Endothelial cell of umbilical vein (primary cell): ENCODE data around the gene RALGPS1. TPM values are rescaled to one million over a fixed set of nuclear protein-coding genes. Genes with fewer than 3 reads are reported as not detected.

Experiments
- BruUV-seq: library from RNA; stranded (reverse); fragments of 400-500 nt; replicated peaks from 2 replicates; lab custom pipeline; 2021; lab: Mats Ljungman, UMichigan
- CTCF ChIA-PET: fragments of 300-600, 350-600 bp; sonication (Branson Sonifier 250); formaldehyde crosslinking; loops from one replicate; lab custom pipeline; 2021; ENCODE audit warnings: antibody characterized with exemption, inconsistent platforms; lab: Charles Lee
- POLR2A ChIA-PET: fragments of 300-600, 350-600 bp; sonication (Branson Sonifier 250); formaldehyde crosslinking; loops from one replicate; lab custom pipeline; 2021; ENCODE audit warnings: antibody characterized with exemption, inconsistent platforms; lab: Charles Lee
- DNase-seq: peaks from one replicate; pipeline ENCODE4 v3.0.0-alpha.2; 2011; ENCODE audit warnings: low read depth, low spot score
- FAIRE-seq: peaks from 2 replicates; lab custom pipeline; 2011; peaks lifted over from hg19 to GRCh38; lab: Jason Lieb, UNC
- H2AFZ ChIP-seq: 2 replicates; pipeline ENCODE4 v1.6.0; 2012; ENCODE audit warnings: low read depth, low read length, control low read depth, inconsistent platforms
- H3K27ac ChIP-seq: 2 replicates; pipeline ENCODE4 v1.5.1; 2011; ENCODE audit warnings: low read depth, mild to moderate bottlenecking, control low read depth, low read length, moderate library complexity; ENCODE audit not compliant: insufficient read depth
- H3K27me3 ChIP-seq, 2 experiments: 2 replicates each; pipeline versions ENCODE4 v1.6.0 to v1.6.1; 2011; ENCODE audit warnings: low read length in 2 of 2, mixed read lengths in 1 of 2; ENCODE audit not compliant: control insufficient read depth in 2 of 2, insufficient read depth in 2 of 2
- H3K36me3 ChIP-seq, 2 experiments: 2 replicates in 1 of 2; 3 replicates in 1 of 2; pipeline ENCODE4 v1.5.1; 2011; ENCODE audit warnings: low read length in 2 of 2, mild to moderate bottlenecking in 1 of 2, moderate library complexity in 1 of 2; ENCODE audit not compliant: control insufficient read depth in 2 of 2, insufficient read depth in 2 of 2; ENCODE audit errors: extremely low read depth in 1 of 2
- H3K4me1 ChIP-seq: 3 replicates; pipeline ENCODE4 v1.5.1; 2011; ENCODE audit warnings: mild to moderate bottlenecking, low read length; ENCODE audit not compliant: control insufficient read depth, insufficient read depth; ENCODE audit errors: extremely low read depth
- H3K4me2 ChIP-seq: 2 replicates; pipeline ENCODE4 v1.6.1; 2011; ENCODE audit warnings: low read length, control low read depth, mixed read lengths; ENCODE audit not compliant: insufficient read depth
- H3K4me3 ChIP-seq, 3 experiments: fragments of 200-600 bp in 1 of 3; sonication (generic), shearing (Covaris generic) in 1 of 3; replicated peaks in 1 of 3; 2 replicates each; pipeline ENCODE4 v1.5.1; 2011 to 2016; ENCODE audit warnings: control low read depth in 3 of 3, low read length in 3 of 3, mild to moderate bottlenecking in 2 of 3, inconsistent platforms in 1 of 3, low read depth in 1 of 3, moderate library complexity in 1 of 3; ENCODE audit not compliant: insufficient read depth in 1 of 3
- H3K79me2 ChIP-seq: 2 replicates; pipeline ENCODE4 v1.6.0; 2012; ENCODE audit warnings: low read length, inconsistent platforms; ENCODE audit not compliant: control insufficient read depth, insufficient read depth
- H3K9ac ChIP-seq: replicated peaks from 2 replicates; pipeline ENCODE3; 2011; ENCODE audit warnings: low read length, control low read depth; ENCODE audit not compliant: insufficient read depth; ENCODE audit errors: extremely low read depth
- H3K9me1 ChIP-seq: replicated peaks from 3 replicates; pipeline ENCODE4 v1.6.0; 2011; ENCODE audit warnings: mild to moderate bottlenecking, low read length; ENCODE audit not compliant: control insufficient read depth, insufficient read depth; ENCODE audit errors: extremely low read depth
- H3K9me3 ChIP-seq: replicated peaks from 2 replicates; pipeline ENCODE4 v1.5.1; 2012; ENCODE audit warnings: low read length, inconsistent platforms; ENCODE audit not compliant: control insufficient read depth, insufficient read depth
- H4K20me1 ChIP-seq: replicated peaks from 2 replicates; pipeline ENCODE3; 2011; ENCODE audit warnings: mild to moderate bottlenecking, low read length; ENCODE audit not compliant: control insufficient read depth, insufficient read depth; ENCODE audit errors: extremely low read depth
- CTCF ChIP-seq, 2 donors: IDR thresholded peaks; 1 replicate in 1 of 2; 2 replicates in 1 of 2; pipeline ENCODE4 v1.5.1; 2011; ENCODE audit warnings: low read length in 2 of 2, mild to moderate bottlenecking in 2 of 2, moderate library complexity in 2 of 2, control low read depth in 1 of 2, inconsistent platforms in 1 of 2, low read depth in 1 of 2; ENCODE audit not compliant: insufficient read depth in 1 of 2; ENCODE audit errors: extremely low read depth in 1 of 2
- EZH2 ChIP-seq: IDR thresholded peaks from 2 replicates; pipeline ENCODE4 v1.6.1; 2012; ENCODE audit warnings: borderline replicate concordance, low read depth, mild to moderate bottlenecking, moderate library complexity, low read length, inconsistent platforms; ENCODE audit not compliant: severe bottlenecking
- FOS ChIP-seq: IDR thresholded peaks from 2 replicates; pipeline ENCODE4 v1.6.1; 2011; ENCODE audit warnings: mild to moderate bottlenecking, low read length, moderate library complexity, borderline replicate concordance; ENCODE audit not compliant: insufficient read depth
- GATA2 ChIP-seq: IDR thresholded peaks from 2 replicates; pipeline ENCODE4 v1.7.0; 2011; ENCODE audit warnings: low read depth, mild to moderate bottlenecking, moderate library complexity, mixed read lengths, low read length; ENCODE audit not compliant: insufficient read length, insufficient read depth
- JUN ChIP-seq: IDR thresholded peaks from 2 replicates; pipeline ENCODE4 v1.6.1; 2011; ENCODE audit warnings: borderline replicate concordance, low read depth; ENCODE audit not compliant: insufficient read length, insufficient read depth
- MYC ChIP-seq: IDR thresholded peaks from one replicate; pipeline ENCODE4 v1.6.1; 2011; ENCODE audit warnings: mild to moderate bottlenecking, low read depth, low read length
- POLR2A ChIP-seq: IDR thresholded peaks from 2 replicates; pipeline ENCODE4 v1.6.1; 2012; ENCODE audit warnings: low read depth, mild to moderate bottlenecking, control low read depth, low read length
- POLR2AphosphoS5 ChIP-seq: IDR thresholded peaks from 2 replicates; pipeline ENCODE4 v1.6.1; 2012; ENCODE audit warnings: low read depth, mild to moderate bottlenecking, control low read depth, low read length, moderate library complexity; ENCODE audit not compliant: insufficient read depth
- dilution Hi-C: fragments of 300-500 bp; cut with MboI; formaldehyde crosslinking; loops from one replicate; pipeline ENCODE4 v1.15.0; 2019; ENCODE audit warnings: low sequenced_read_pairs; ENCODE audit not compliant: extremely low pct_ligation_motif_present
- intact Hi-C: fragments of 100-400 bp; cut with micrococcal nuclease; formaldehyde crosslinking; loops from one replicate; pipeline ENCODE4 v1.10.0; 2022
- polyA plus RNA-seq, 4 experiments: library from polyadenylated mRNA; depleted of rRNA in 3 of 4; stranded (reverse) in 3 of 4; unstranded in 1 of 4; fragments of >200 nt; gene quantifications; 2 replicates each; pipeline versions ENCODE4 v1.2.1 to v1.2.3, GENCODE V29; 2011 to 2012; ENCODE audit warnings: missing spikeins in 1 of 4
- total RNA-seq: library from RNA; stranded (reverse); gene quantifications from 2 replicates; pipeline ENCODE4 v1.2.3, GENCODE V29; 2021

RALGPS1 gene
- total and polyA plus RNA-seq, 2 donors (not counting 3 experiments of a cell fraction or from before 2014, with no cell fraction given) = 3.8 to 5.5 TPM

- H3K27me3 ChIP-seq = no peaks in the 10 kb centered on the region
- no peak overlapping the region for H3K4me2 ChIP-seq
- no peaks in the 10 kb centered on the region for H3K79me2 ChIP-seq
- no peak overlapping the region for H3K9ac ChIP-seq
- H2AFZ ChIP-seq = no peak overlapping the region
- H4K20me1 ChIP-seq = no peaks in the 10 kb centered on the region
- FAIRE-seq (no peak), DNase-seq (no peak)
- POLR2A ChIA-PET = no interaction called here
- H3K27ac ChIP-seq = no peak overlapping the region
- CTCF ChIA-PET = interaction anchor here (3.4 kb wide), 1 partner anchor 34 kb away, joined by 11 read pairs; no protein-coding TSS in a partner anchor
- H3K9me3 ChIP-seq = no peaks in the 10 kb centered on the region
- intact Hi-C loops = loop anchor here (5.0 kb wide), 1 partner anchor 73 kb away; no protein-coding TSS in a partner anchor
- no peak overlapping the region for H3K4me3 ChIP-seq
- no TSS peak for BruUV-seq
- TF ChIP-seq JUN (no peak), FOS (no peak), POLR2AphosphoS5 (no peak), EZH2 (no peak), POLR2A (no peak), GATA2 (no peak), MYC (no peak), CTCF (IDR thresholded peaks at IDR 0.05; ENCODE audit: extremely low read depth in 1 of 2, insufficient read depth in 1 of 2, low read depth in 1 of 2, low read length in 2 of 2) (no peak)
- dilution Hi-C loops = no loop called here
- H3K36me3 ChIP-seq = no peaks in the 10 kb centered on the region
- H3K4me1 ChIP-seq = peaks cover 14% of the 10 kb centered on the region
- H3K9me1 ChIP-seq = no peaks in the 10 kb centered on the region
Measured at GRCh38 chr9:126974594-126974993, 60.0 kb downstream of the RALGPS1 start.
